Stimulated activated CD4-positive, alpha-beta T cell treated with anti-CD3 and anti-CD28 coated beads, TNF-alpha, amount 100 ng/mL, for 24 hours (primary cell): ENCODE measurements around the gene FRMD6.

Experiments used
- DNase-seq, 3 experiments: peaks; one replicate each; pipeline ENCODE4 v3.0.0-alpha.2; 2020; ENCODE audit warnings: low read depth in 3 of 3

Gene FRMD6

GRCh38 chr14:51666826-51667225, 15.1 kb downstream of the FRMD6 start:
- DNase-seq = no peak

GRCh38 chr14:51668870-51669269, 17.2 kb downstream of the FRMD6 start:
- DNase-seq = no peak

GRCh38 chr14:51674294-51675002, 22.7 kb downstream of the FRMD6 start:
- DNase-seq = no peak

GRCh38 chr14:51676549-51676948, 24.8 kb downstream of the FRMD6 start:
- DNase-seq = no peak

GRCh38 chr14:51677266-51677665, 25.6 kb downstream of the FRMD6 start:
- DNase-seq = no peak

- no peak for DNase-seq
Observed at GRCh38 chr14:51677738-51678137, 26.0 kb downstream of the FRMD6 start.

GRCh38 chr14:51680031-51680430, 28.3 kb downstream of the FRMD6 start:
- DNase-seq = no peak

- no peak for DNase-seq
Observed at GRCh38 chr14:51681411-51681810, 29.7 kb downstream of the FRMD6 start.

- DNase-seq = no peak
Observed at GRCh38 chr14:51682411-51682810, 30.7 kb downstream of the FRMD6 start.

GRCh38 chr14:51684760-51685159, 33.0 kb downstream of the FRMD6 start:
- DNase-seq = no peak

- DNase-seq = no peak
Observed at GRCh38 chr14:51691176-51691575, 39.5 kb downstream of the FRMD6 start.

- DNase-seq = no peak
Observed at GRCh38 chr14:51692646-51693045, 40.9 kb downstream of the FRMD6 start.

- DNase-seq = no peak
Observed at GRCh38 chr14:51697848-51698247, 46.1 kb downstream of the FRMD6 start.

GRCh38 chr14:51701951-51702350, 50.2 kb downstream of the FRMD6 start:
- DNase-seq = no peak

GRCh38 chr14:51703787-51704186, 52.1 kb downstream of the FRMD6 start:
- DNase-seq = no peak

GRCh38 chr14:51704545-51704944, 52.8 kb downstream of the FRMD6 start:
- no peak for DNase-seq

GRCh38 chr14:51707327-51707726, 55.6 kb downstream of the FRMD6 start:
- no peak for DNase-seq

- DNase-seq = no peak
Observed at GRCh38 chr14:51711505-51711904, 59.8 kb downstream of the FRMD6 start.

- no peak for DNase-seq
Observed at GRCh38 chr14:51715250-51715649, 63.5 kb downstream of the FRMD6 start.

- no peak for DNase-seq
Observed at GRCh38 chr14:51715742-51716141, 64.0 kb downstream of the FRMD6 start.

GRCh38 chr14:51716610-51717009, 64.9 kb downstream of the FRMD6 start:
- no peak for DNase-seq

- DNase-seq = no peak
Observed at GRCh38 chr14:51717766-51718165, 66.1 kb downstream of the FRMD6 start.

- DNase-seq = no peak
Observed at GRCh38 chr14:51719955-51720354, 68.2 kb downstream of the FRMD6 start.

- no peak for DNase-seq
Observed at GRCh38 chr14:51723990-51724389, 72.3 kb downstream of the FRMD6 start.
